ENCODE results near the gene CEP44.
"Not testable (repeated sequence)": the region's sequence is repeated elsewhere in the genome, so short reads cannot be mapped to it uniquely, and the experiment has no call there.

Gene CEP44

DNA sequence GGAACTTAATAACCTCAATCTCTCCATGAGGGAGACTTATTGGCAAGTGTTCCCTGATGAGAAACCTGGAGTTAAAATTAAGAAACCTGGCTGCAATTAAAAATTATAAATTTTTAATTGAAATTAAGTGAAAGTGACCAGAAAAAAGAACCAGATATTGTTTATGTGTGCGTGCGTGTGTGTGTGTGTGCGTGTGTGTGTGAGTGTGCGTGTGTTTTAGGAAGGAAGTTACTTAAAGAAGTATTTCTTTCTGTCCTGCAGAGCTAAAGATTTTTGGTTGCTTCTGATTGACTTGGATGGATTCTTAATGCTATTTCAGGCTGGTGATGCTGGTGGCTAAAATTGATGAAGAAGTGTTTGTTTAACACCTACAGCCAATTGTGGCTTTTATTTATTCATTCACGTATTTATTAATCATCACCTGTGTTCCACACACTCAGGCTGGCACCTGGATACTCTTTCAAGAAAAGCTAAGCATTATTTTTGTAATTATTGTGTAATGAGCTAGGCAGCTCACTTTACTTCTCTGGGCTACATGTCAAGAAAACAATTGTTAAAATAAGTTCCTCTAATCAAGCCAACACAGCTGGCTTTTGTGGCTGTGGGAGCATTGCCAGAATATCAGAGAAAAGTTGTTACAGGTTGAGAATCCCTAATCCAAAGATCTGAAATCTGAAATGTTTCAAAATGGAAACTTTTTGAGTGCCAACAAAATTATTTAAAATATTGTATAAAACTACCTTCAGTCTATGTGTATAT lies 68.5 kb downstream of the CEP44 start:
- TF ChIP-seq CTCF (conservative IDR thresholded peaks at IDR 0.05; ENCODE audit: low read length), result no peak
- H3K4me3 ChIP-seq (ENCODE audit: low read length), result no peak overlapping the region
- DNase-seq (ENCODE audit: low read depth), result no peak

- DNase-seq (ENCODE audit: low read depth), result peak; percentile 8
- no peak for TF ChIP-seq CTCF (conservative IDR thresholded peaks at IDR 0.05; ENCODE audit: low read length)
- H3K4me3 ChIP-seq (ENCODE audit: low read length), result no peak overlapping the region
These were observed 73.6 kb downstream of the CEP44 start for GRCh38 chr4:174357321-174357720.

DNA sequence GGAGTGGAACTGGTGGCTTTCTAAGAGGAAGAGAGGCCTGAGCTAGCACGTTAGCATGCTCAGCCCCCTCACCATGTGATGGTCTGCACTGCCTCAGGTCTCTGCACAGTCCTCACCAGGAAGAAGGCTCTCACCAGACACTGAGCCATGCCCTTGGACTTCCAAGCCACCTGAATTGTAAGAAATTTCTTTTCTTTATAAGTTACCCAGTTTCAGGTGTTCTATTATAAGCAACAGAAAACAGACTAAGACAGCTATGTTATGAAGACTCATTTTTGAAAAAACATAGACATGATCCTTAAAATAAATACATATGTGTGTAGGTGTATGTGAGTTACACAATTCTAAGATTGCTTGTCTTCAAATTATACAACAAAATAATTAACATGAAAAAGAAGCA lies 74.7 kb downstream of the CEP44 start:
- no peak for TF ChIP-seq CTCF (conservative IDR thresholded peaks at IDR 0.05; ENCODE audit: low read length)
- H3K4me3 ChIP-seq (ENCODE audit: low read length), result no peak overlapping the region
- no peak for DNase-seq (ENCODE audit: low read depth)

GRCh38 chr4:174358829-174359228 lies 75.1 kb downstream of the CEP44 start:
- DNase-seq (ENCODE audit: low read depth), result peak; percentile 24
- H3K4me3 ChIP-seq (ENCODE audit: low read length), result no peak overlapping the region
- TF ChIP-seq CTCF (conservative IDR thresholded peaks at IDR 0.05; ENCODE audit: low read length), result no peak

- DNase-seq (ENCODE audit: low read depth), result no peak
- no peak overlapping the region for H3K4me3 ChIP-seq (ENCODE audit: low read length)
- TF ChIP-seq CTCF (conservative IDR thresholded peaks at IDR 0.05; ENCODE audit: low read length), result no peak
These were observed 78.6 kb downstream of the CEP44 start for GRCh38 chr4:174362340-174362739.

- not testable (repeated sequence) for H3K4me3 ChIP-seq (ENCODE audit: low read length); DNase-seq (ENCODE audit: low read depth)
These were observed 80.1 kb downstream of the CEP44 start for GRCh38 chr4:174363782-174364181.

- TF ChIP-seq CTCF (conservative IDR thresholded peaks at IDR 0.05; ENCODE audit: low read length), result peak; percentile 58
- H3K4me3 ChIP-seq (ENCODE audit: low read length), result no peak overlapping the region
- peak; percentile 53 for DNase-seq (ENCODE audit: low read depth)
These were observed 81.4 kb downstream of the CEP44 start for GRCh38 chr4:174365018-174365587.

Measured in AG10803 (cell line).